Measurements from ENCODE around the gene HOXB7. TPM values are rescaled to one million over a fixed set of nuclear protein-coding genes. Genes with fewer than 3 reads are reported as not detected.

Gene HOXB7
- total RNA-seq, 2 donors from 2014 or later: not detected

DNA sequence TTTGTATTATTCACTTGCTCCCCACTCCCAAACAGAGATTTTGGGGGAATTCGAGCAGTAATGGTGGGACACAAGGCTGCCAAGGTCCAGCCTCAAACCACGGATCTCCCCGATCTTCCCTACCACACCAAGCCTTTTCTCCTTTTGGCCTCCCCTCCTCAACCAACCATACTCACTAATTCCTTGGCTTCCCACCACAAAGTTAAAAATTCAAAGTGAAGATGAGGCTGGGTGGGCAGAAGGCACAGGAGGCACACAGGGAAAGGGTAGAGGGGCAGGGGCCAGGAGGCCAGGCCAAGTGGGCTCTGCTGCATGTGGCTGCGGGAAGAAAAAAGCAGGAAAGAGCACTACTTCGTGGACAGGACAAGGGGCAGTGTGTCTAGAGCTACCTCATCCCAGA is 47.9 kb downstream of the HOXB7 start:
- Histone ChIP-seq H3K27me3 (ENCODE audit: control insufficient read depth, insufficient read depth, low read length, poor library complexity, severe bottlenecking) (peaks cover 99% of the 10 kb centered on the region), H3K27ac (ENCODE audit: low read depth, low read length) (no peak overlapping the region), H3K9ac (ENCODE audit: extremely low read depth, low read length, poor library complexity, severe bottlenecking) (no peak overlapping the region), H3K36me3 (ENCODE audit: control insufficient read depth, insufficient read depth, low read length) (no peaks in the 10 kb centered on the region), H3K4me1 (ENCODE audit: control insufficient read depth, insufficient read depth, low read length) (no peaks in the 10 kb centered on the region), H3K4me3 (ENCODE audit: low read length) (no peak overlapping the region), H3K9me3 (ENCODE audit: control insufficient read depth, low read length) (peaks cover 13% of the 10 kb centered on the region)
- no peaks in the 10 kb centered on the region for H3K36me3 Mint-ChIP-seq (ENCODE audit: low read depth)
- H3K27ac Mint-ChIP-seq: no peak overlapping the region
- H3K27me3 Mint-ChIP-seq (ENCODE audit: insufficient read depth): peaks cover 61% of the 10 kb centered on the region
- WGBS, 2 experiments (ENCODE audit: insufficient coverage in 1 of 2, insufficient read length in 1 of 2): 6 to 39% methylated on average over 2 to 5 of the region's 5 CpGs
- H3K4me3 Mint-ChIP-seq: no peak overlapping the region
- DNase-seq: no peak
- no peak for TF ChIP-seq CTCF (conservative IDR thresholded peaks at IDR 0.05)
- no peaks in the 10 kb centered on the region for H3K4me1 Mint-ChIP-seq
- no peaks in the 10 kb centered on the region for H3K9me3 Mint-ChIP-seq

DNA sequence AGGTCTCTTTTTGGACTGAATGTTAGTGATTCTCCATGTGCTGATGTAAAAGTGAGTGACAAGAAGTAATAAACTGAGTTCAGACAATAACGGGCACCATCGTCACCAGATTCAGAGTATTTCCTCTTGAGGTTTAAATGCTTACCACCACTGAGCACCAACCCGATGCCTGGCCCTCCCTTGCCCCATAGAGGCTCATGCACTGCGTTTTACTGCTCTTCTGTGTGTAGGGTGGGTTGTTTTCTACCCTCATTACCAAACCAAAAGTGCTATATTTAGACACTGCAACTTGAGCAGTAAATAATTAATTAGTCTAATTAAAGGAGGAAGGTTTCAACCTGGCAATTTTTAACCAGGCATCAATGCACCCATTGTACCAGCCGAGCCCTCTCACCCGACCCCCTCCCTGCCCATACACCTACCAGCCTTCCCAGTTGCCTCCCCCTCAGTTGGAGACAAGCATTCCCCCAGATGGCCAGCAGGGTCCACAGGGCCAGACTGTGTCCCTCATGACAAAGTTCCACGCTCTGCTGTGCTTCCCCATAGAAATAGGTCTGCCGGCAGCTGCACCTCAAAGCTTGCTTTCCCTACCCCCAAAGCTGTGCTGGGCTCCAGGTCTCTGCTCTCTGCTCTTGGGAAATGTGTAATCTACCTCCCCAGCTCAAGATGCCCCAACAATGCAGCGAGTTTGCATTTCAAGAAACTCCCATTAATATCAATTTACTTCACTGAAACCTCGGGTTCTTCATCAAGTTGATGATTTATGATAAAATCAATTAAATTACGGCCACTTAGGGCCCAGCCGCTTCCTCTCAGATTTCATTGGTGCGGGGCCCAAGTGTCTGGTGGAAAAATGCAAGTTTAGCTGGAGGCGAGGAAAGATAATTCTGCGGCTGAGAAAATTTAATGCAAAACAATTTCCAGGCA is 48.7 kb downstream of the HOXB7 start:
- DNase-seq: no peak
- H3K27me3 Mint-ChIP-seq (ENCODE audit: insufficient read depth): peaks cover 69% of the 10 kb centered on the region

More for the DNA sequence above, 48.7 kb downstream of the HOXB7 start:
- no peaks in the 10 kb centered on the region for H3K4me1 ChIP-seq (ENCODE audit: control insufficient read depth, insufficient read depth, low read length)
- H3K4me3 ChIP-seq (ENCODE audit: low read length): no peak overlapping the region
- no peaks in the 10 kb centered on the region for H3K9me3 Mint-ChIP-seq
- H3K4me3 Mint-ChIP-seq: no peak overlapping the region
- H3K4me1 Mint-ChIP-seq: no peaks in the 10 kb centered on the region
- H3K36me3 Mint-ChIP-seq (ENCODE audit: low read depth): no peaks in the 10 kb centered on the region
- no peak overlapping the region for H3K27ac ChIP-seq (ENCODE audit: low read depth, low read length)
- no peak overlapping the region for H3K27ac Mint-ChIP-seq
- H3K27me3 ChIP-seq (ENCODE audit: control insufficient read depth, insufficient read depth, low read length, poor library complexity, severe bottlenecking): peaks cover 99% of the 10 kb centered on the region
- no peak overlapping the region for H3K9ac ChIP-seq (ENCODE audit: extremely low read depth, low read length, poor library complexity, severe bottlenecking)
- TF ChIP-seq CTCF (conservative IDR thresholded peaks at IDR 0.05): peak; percentile 54
- H3K36me3 ChIP-seq (ENCODE audit: control insufficient read depth, insufficient read depth, low read length): no peaks in the 10 kb centered on the region
- H3K9me3 ChIP-seq (ENCODE audit: control insufficient read depth, low read length): peaks cover 10% of the 10 kb centered on the region
- 44 to 48% methylated on average over 10 to 14 of the region's 15 CpGs for WGBS, 2 experiments (ENCODE audit: insufficient coverage in 1 of 2, insufficient read length in 1 of 2)
